GM21526 (cell line): Measurements from ENCODE around the gene MYL10.

Experiments
- ATAC-seq: cut with Tn5 transposase; IDR thresholded peaks from one replicate; pipeline ENCODE4 v1.9.1; 2021; ENCODE audit warnings: moderate library complexity; ENCODE audit not compliant: unreplicated experiment, low FRiP score

Gene MYL10

GRCh38 chr7:101598986-101599771 is 29.9 kb downstream of the MYL10 start:
- ATAC-seq = no peak

- no peak for ATAC-seq
These were observed 30.6 kb downstream of the MYL10 start for GRCh38 chr7:101598422-101598985.

- ATAC-seq = no peak
These were observed 31.2 kb downstream of the MYL10 start for GRCh38 chr7:101597941-101598340.

- ATAC-seq = no peak
These were observed 32.2 kb downstream of the MYL10 start for GRCh38 chr7:101596898-101597297.

GRCh38 chr7:101595766-101596537 is 33.1 kb downstream of the MYL10 start:
- ATAC-seq = no peak

- ATAC-seq = no peak
These were observed 33.9 kb downstream of the MYL10 start for GRCh38 chr7:101595246-101595645.

- no peak for ATAC-seq
These were observed 34.3 kb downstream of the MYL10 start for GRCh38 chr7:101594790-101595189.

- ATAC-seq = no peak
These were observed 35.5 kb downstream of the MYL10 start for GRCh38 chr7:101593556-101593955.

- no peak for ATAC-seq
These were observed 37.6 kb downstream of the MYL10 start for GRCh38 chr7:101591504-101591903.

- ATAC-seq = no peak
These were observed 38.2 kb downstream of the MYL10 start for GRCh38 chr7:101590663-101591435.

- ATAC-seq = no peak
These were observed 39.0 kb downstream of the MYL10 start for GRCh38 chr7:101589976-101590662.

- no peak for ATAC-seq
These were observed 40.0 kb downstream of the MYL10 start for GRCh38 chr7:101589052-101589451.

- no peak for ATAC-seq
These were observed 40.8 kb downstream of the MYL10 start for GRCh38 chr7:101588131-101588935.

- ATAC-seq = no peak
These were observed 42.0 kb downstream of the MYL10 start for GRCh38 chr7:101586906-101587677.

- ATAC-seq = no peak
These were observed 42.8 kb downstream of the MYL10 start for GRCh38 chr7:101586078-101586905.

GRCh38 chr7:101582971-101583370 is 46.1 kb downstream of the MYL10 start:
- no peak for ATAC-seq

GRCh38 chr7:101581891-101582290 is 47.2 kb downstream of the MYL10 start:
- ATAC-seq = no peak

GRCh38 chr7:101580596-101580995 is 48.5 kb downstream of the MYL10 start:
- no peak for ATAC-seq
